Purkinje cell (primary cell): Measurements from ENCODE around the gene GGT1. TPM values are rescaled to one million over a fixed set of nuclear protein-coding genes. Genes with fewer than 3 reads are reported as not detected.

Experiments used
- polyA plus RNA-seq: library from polyadenylated mRNA; unstranded; fragments of >200 nt; fragmentation: Nextera tagmentation; gene quantifications from 2 replicates; pipeline ENCODE4 v1.2.1, GENCODE V29; 2014

Gene GGT1
- polyA plus RNA-seq, result 1.6 and 2.4 TPM in 2 replicates

GRCh38 chr22:24602847-24603769, at the start of gene GGT1:
GGT1 (plus strand) TSS chr22:24603193; CDS start chr22:24611082, 7,889 bp downstream.

DNA sequence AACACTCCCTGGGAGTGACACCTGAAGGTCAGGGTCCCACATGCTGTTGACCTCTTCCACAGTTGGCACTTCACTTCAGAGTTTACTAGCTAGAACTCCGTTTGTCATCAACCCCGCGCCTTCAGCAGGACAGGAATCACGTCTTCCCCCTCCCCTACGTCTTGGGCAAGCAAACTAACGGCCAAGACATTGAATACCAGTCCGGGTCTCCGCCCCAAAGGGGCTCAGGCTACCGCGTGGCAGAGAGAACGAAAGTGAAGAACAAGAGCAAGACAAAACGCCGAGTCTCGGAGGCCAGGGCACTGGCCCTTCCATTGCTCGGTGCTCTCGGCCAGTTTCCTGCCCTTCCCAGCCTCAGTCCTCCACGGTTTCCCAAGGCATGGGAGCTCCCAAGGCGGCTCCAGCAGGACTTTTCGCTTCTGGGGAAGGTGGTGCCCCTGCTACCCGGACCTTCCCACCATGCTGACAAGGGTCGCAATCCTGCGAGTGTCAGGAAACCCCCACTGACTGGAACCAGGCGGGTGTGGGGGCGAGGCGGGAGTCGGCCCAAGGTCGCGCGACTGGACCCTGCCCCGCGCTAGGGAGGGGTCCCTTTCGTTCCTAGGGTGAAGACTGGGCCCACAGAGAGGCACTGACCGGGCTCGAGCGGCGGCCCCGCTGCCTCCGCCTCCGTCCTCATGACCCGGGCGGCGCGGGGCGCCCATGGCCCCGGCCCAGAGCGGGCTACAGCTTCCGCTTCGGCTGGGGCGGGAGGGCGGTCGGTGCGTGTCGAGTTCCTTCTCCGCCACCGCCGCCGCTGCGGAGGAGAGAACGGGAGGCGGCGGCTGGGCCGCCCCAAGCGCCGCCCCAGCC, 48.5 kb upstream of the GGT1 start, which contains the start of gene GUCD1:
TSS of gene GUCD1 (minus strand) at position 826 of the 852 bp plus-strand sequence. CDS start at position 679, 147 bp downstream.

DNA sequence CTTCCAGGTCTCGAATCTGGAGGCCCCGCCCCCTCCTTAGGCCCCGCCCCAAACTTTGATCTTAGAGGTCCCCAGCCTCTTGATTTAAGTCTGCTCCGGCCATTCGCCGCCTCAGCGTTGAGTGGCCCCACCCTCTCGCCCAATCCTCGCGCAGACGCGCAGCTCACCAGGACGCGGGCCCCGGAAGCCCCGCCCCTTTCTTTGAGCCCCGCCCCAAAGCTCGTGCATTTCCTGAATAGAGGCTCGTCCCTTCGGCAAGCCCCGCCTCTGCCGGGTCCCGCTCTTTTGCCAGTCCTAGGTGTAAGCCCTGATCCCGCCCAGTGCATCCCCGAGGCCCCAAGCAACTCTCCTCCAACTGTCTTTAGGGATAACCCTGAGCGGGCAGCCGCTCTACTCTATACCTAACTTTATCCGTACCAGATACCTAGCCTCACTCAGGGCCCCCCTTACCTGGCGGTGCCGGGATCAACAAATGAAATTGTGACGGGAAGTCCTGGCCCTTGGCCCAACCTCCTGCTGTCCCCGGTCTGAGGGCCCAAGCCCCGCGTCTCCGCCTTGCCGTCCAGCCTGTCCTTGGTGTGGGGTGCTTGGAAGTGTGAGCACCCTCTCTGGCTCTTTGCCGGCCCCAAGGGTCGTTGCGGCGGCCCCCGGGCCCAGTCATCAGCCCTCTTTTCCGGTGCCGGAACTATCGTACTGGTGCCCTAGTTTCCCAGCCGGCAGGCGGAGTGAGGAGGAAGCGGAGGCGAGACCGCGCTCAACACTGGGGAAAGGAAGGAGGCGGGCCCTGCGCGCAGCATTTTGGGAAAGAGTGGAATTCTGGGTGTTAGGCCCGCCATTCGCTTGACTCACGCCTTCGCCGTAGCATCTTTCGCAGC, 47.6 kb upstream of the GGT1 start, which contains the start of gene SNRPD3:
TSS of gene SNRPD3 (plus strand) at position 835 of the 875 bp plus-strand sequence. CDS start 1,676 bp downstream, outside the sequence.

GRCh38 chr22:24592851-24593558, 10.0 kb upstream of the GGT1 start, which contains the start of gene LRRC75B:
LRRC75B (minus strand) TSS chr22:24593073; CDS start chr22:24593039, 34 bp downstream.

Other genes starting within 250 kb of the GGT1 start
- not detected in 2 replicates for gene ADORA2A, start 175.6 kb upstream of the GGT1 start, polyA plus RNA-seq
- gene UPB1, start 107.9 kb upstream of the GGT1 start, polyA plus RNA-seq, result not detected in 2 replicates
- 4.8 and 8.9 TPM in 2 replicates for gene GUCD1, start 48.1 kb upstream of the GGT1 start, polyA plus RNA-seq
- gene SNRPD3, start 47.2 kb upstream of the GGT1 start, polyA plus RNA-seq, result 117 and 123 TPM in 2 replicates
- 0.39 and 1.4 TPM in 2 replicates for gene LRRC75B, start 10.1 kb upstream of the GGT1 start, polyA plus RNA-seq
- gene PIWIL3, start 171.5 kb downstream of the GGT1 start, polyA plus RNA-seq, result not detected in 2 replicates
- gene SGSM1, start 203.0 kb downstream of the GGT1 start, polyA plus RNA-seq, result 0.84 and 1.3 TPM in 2 replicates